Prostate gland (tissue), 2 donors: ENCODE measurements around the gene NR6A1.

Experiments
- CTCF ChIP-seq, 4 experiments: fragments of 200-600 bp in 2 of 4; fragments of 450-650 bp in 2 of 4; sonication (generic) in 2 of 4; IDR thresholded peaks; 1 replicate in 3 of 4; 2 replicates in 1 of 4; pipeline ENCODE4 v1.5.1; 2016 to 2019; ENCODE audit warnings: antibody characterized with exemption in 4 of 4, mild to moderate bottlenecking in 2 of 4, moderate library complexity in 2 of 4
- POLR2A ChIP-seq: fragments of 450-650 bp; IDR thresholded peaks from one replicate; pipeline ENCODE4 v1.6.1; 2016; ENCODE audit warnings: antibody characterized with exemption, mild to moderate bottlenecking
- POLR2AphosphoS5 ChIP-seq: sonication (generic); formaldehyde crosslinking; IDR thresholded peaks from one replicate; pipeline ENCODE4 v1.6.1; 2017; ENCODE audit warnings: antibody characterized with exemption

GRCh38 chr9:124567362-124567761, 203.7 kb downstream of the NR6A1 start:
- TF ChIP-seq POLR2A (no peak), CTCF (IDR thresholded peaks at IDR 0.05) (no peak), POLR2AphosphoS5 (no peak)
